Suppressor macrophage treated with lipopolysaccharide for 1 hour (primary cell): ENCODE measurements around the gene ODF2L.

Experiments used
- DNase-seq, 3 donors: peaks; one replicate each; pipeline ENCODE4 v3.0.0-alpha.2; 2020 to 2022

Gene ODF2L

DNA sequence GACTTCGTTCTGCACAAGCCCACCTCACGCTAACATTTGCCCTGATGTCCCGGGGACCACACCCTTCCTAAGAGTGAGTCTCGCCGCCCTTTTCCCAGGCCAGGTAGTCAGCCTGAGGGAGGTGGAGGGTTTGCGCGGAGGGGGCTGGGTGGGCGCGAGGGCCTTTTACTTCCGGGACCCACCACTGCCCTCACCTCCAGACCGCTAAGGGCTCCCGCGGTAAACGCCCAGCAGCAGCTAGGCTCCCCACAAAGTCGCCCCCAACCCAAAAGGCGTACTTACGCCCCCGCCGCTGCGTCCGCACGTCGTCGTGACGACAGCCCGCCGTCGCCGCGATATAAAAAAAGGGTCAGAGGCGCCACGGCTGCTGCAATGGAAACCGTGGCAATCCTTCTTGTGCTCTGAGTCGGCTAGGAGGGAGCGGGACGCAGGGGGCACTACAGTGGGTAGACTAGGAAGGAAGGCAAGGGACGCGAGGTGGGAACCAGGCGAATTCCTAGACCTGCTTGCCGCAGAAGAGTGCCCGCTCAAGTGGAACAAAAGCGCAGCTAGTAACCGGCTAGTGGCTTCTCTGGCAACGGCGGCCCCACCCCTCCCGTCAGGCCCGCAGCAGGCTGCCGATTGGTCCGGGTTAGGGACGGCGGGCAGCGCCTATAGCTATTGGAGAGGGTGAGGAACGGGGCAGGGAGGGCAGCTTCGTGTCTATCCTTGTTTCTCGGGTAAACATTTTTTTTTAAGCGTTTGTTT lies at the start of gene ODF2L:
TSS of gene ODF2L (minus strand) at position 573 of the 747 bp plus-strand sequence. CDS start 9,296 bp downstream, outside the sequence.
- DNase-seq: peak; percentile 85 to 93 (median 88)

GRCh38 chr1:86445919-86446318 lies 49.8 kb upstream of the ODF2L start:
- no peak for DNase-seq

- DNase-seq: no peak
Observed at GRCh38 chr1:86441997-86442396, 45.9 kb upstream of the ODF2L start.

GRCh38 chr1:86441581-86441980 lies 45.5 kb upstream of the ODF2L start:
- no peak for DNase-seq

DNA sequence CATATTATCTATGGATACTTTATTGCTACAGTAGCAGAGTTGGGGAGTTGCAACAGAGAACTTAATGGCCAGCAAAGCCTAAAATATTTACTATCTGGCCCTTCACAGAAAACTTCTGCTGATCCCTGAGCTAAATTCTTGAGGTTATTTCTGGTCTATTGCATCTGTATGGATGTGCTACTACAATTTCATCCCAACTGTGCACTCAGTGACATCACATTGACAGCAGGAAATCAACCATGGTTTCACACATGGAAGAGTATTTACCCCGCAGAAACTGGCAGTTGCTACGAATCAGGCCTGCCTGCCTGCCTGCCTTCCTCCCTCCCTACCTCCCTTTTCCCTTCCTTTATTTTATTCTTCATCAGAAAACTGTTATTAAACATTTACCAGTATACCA lies 39.9 kb upstream of the ODF2L start:
- no peak for DNase-seq

- DNase-seq: no peak
Observed at GRCh38 chr1:86435327-86435726, 39.2 kb upstream of the ODF2L start.

GRCh38 chr1:86434059-86434458 lies 37.9 kb upstream of the ODF2L start:
- no peak for DNase-seq

GRCh38 chr1:86430376-86430775 lies 34.3 kb upstream of the ODF2L start:
- no peak for DNase-seq

GRCh38 chr1:86429835-86430234 lies 33.7 kb upstream of the ODF2L start:
- DNase-seq: peak; percentile 84 to 95 (median 94)

- DNase-seq: no peak
Observed at GRCh38 chr1:86429122-86429725, 33.1 kb upstream of the ODF2L start.

DNA sequence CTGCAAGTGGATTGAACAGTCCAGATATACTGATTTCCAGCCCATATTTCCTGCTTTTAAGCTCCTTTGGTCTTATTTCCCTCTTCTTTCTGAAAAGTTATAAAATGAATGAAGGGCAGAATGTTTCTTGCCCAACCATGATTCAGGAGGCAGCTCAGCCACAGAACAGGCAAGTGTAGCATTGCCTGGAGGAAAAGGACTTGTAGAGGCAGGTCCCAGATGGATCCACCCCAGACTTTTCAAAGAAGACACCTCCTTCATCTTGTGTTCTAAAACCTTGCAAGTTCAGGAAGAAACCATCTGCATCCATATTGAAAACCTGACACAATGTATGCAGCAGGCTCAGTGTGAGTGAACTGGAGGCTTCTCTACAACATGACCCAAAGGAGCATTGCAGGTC lies 27.8 kb upstream of the ODF2L start, which contains the start of gene CLCA2:
TSS of gene CLCA2 (plus strand) at position 299 of the 400 bp plus-strand sequence. CDS start at position 376, 77 bp downstream.
- DNase-seq: no peak

DNA sequence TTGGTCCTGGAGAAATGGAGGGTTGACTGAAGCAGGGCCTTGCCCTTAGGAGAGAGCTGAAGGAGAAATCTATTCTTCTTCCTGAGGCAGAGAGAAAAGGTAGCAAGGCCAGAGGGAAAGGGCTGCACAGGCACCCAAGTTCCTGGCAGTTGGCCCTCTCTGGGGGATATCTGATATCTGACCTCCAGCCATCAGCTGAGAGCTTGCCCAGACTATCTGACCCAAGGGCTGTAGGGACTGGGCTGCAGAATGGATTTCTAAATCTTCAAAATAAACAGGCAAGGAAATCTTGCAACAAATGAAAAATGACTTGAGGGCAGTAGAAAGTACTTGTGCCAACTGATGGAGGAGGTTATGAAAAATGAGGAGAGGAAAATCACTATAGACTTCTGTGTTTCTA lies 27.4 kb upstream of the ODF2L start:
- no peak for DNase-seq

DNA sequence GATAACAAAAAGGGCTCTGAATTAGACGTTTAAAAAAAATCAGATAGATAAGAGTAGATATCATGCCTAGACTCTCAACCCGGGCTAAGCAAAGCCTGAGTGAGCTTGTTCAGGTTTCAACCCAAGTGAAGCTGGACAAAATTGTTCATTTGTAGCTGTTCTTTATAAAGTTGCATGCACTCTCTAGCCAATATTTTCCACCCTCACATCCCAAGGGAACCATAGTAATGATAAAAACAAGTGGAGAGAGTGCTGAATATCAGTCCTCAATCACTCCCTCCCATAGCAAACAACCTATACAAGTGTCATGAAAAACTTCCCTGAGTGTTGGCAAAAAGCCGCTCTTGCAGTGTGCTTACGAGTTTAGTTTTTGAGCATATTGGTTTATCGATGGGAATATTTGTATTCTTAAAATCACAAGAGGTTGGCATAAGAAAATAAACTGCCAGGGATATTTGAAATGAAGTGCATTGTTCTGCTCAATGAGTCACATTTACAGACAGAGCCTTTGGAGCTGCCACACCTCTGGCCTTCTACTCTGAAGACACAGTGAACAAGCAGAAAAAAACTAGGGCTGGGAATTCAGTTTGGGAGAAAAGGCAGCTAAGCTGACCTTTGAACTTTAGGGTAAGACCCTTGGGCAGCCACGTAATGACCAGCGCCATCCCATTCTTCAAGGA lies 25.6 kb upstream of the ODF2L start:
- no peak for DNase-seq

- peak; percentile 45 to 63 (median 55) for DNase-seq
Observed at GRCh38 chr1:86419277-86419903, 23.3 kb upstream of the ODF2L start.

GRCh38 chr1:86416343-86416742 lies 20.2 kb upstream of the ODF2L start:
- DNase-seq: no peak

- DNase-seq: no peak
Observed at GRCh38 chr1:86410879-86411278, 14.8 kb upstream of the ODF2L start.

DNA sequence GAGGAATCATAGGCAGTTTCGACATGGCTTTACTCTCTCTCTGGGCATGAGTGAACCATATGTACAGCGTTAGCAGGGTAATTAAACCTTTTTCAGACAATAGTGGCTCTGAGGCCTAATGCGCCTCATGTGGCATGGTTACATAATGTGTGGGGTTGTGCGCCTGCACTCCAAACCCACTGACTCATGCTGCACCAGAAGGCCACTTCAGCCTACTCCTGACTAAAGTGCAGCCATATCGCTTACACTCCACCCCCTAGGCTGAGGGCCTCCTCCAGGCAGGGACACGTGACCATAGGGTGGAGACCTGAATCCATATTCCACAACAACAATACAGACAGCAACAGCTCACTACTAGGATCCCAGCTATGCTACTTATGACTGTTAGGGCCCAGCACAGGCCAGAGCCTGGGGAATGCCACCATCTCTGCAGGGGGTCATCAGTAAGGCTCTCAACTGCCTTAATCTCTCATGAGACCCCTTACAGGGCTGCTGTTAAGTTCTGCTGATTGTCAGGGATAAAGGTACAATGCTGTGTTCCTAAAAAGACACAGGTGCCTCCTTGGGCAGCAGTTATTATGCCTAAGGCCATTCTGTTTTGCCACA lies 13.4 kb upstream of the ODF2L start:
- no peak for DNase-seq

- DNase-seq: peak in 1 of 3 donors; percentile 7
Observed at GRCh38 chr1:86396498-86396890, 371 bp upstream of the ODF2L start.

- DNase-seq: no peak
Observed at GRCh38 chr1:86394416-86394815, 1.7 kb downstream of the ODF2L start.

DNA sequence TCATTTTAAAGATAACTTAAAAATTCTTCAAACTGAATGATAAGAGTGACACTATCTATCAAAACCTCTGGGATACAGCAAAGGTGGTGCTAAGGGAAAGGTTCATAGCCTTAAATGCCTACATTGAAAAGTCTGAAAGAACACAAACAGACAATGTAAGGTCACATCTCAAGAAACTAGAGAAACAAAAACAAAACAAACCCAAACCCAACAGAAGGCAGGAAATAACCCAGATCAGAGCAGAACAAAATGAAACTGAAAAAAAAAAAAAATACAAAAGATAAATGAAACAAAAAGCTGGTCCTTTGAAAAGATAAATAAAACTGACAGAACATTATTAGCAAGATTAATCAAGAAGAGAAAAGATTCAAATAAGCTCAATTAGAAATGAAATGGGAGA lies 6.8 kb downstream of the ODF2L start:
- no peak for DNase-seq

GRCh38 chr1:86388777-86389176 lies 7.3 kb downstream of the ODF2L start:
- DNase-seq: no peak

- DNase-seq: no peak
Observed at GRCh38 chr1:86387916-86388627, 8.1 kb downstream of the ODF2L start.
